Forelimb muscle (tissue), 1 donor: ENCODE data around the gene PUSL1. TPM values are rescaled to one million over a fixed set of nuclear protein-coding genes. Genes with fewer than 3 reads are reported as not detected.
"Not testable (repeated sequence)": the region's sequence is repeated elsewhere in the genome, so short reads cannot be mapped to it uniquely, and the experiment has no call there.

Experiments
- DNase-seq: peaks from one replicate; pipeline ENCODE4 v3.0.0-alpha.2; 2013; ENCODE audit warnings: low read depth
- polyA plus RNA-seq: library from polyadenylated mRNA; unstranded; fragments of 120-200 nt; gene quantifications from one replicate; pipeline ENCODE4 v1.2.1, GENCODE V29; 2013; ENCODE audit not compliant: insufficient read length

Gene PUSL1
- polyA plus RNA-seq, 1 donor, result 5.9 TPM

DNA sequence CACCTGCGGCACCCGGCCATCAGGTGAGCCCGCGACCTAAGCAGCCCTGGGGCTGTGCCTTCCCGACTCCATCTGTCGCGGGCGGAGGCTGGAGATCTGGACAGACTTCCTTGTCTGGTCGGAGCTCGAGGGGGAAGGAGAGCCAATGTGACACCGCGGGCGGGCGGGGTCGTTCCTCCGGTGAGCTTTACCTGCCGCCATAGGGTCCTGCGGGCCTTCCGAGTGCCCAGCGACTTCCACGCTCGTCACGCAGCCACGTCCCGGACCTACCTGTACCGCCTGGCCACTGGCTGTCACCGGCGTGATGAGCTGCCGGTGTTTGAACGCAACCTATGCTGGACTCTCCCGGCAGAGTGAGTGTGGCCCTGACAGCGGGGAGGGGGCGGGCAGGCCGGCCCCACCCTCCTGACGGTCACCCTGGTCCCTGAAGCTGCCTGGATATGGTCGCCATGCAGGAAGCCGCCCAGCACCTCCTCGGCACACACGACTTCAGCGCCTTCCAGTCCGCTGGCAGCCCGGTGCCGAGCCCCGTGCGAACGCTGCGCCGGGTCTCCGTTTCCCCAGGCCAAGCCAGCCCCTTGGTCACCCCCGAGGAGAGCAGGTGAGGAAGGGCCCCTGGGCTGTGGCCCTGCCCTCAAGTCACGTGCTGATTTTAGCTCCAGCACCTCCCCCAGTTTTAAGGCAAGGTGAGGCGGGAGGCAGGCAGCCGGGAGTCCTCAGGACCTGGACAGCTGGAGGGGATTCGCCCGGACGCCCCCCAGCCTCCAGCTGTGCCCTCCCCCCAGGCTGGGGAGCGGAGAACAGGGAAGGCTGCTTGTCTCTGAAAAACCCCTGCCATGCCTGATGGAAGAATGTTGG lies 1.1 kb downstream of the PUSL1 start:
- DNase-seq, result no peak

DNA sequence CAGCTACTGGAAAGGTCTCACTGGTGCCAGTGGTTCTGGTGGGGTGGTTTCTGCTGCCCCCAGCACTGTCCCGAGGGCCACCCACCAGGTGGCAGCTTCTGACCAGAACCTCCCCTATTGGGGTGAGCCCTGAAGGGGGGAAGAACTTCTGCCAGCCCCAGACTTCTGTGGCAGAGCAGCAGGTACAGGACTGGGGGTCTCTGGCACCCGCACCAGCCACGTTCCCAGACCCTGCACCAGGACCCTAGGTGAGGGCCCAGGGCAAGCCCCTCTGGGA lies 1.6 kb downstream of the PUSL1 start:
- no peak for DNase-seq

DNA sequence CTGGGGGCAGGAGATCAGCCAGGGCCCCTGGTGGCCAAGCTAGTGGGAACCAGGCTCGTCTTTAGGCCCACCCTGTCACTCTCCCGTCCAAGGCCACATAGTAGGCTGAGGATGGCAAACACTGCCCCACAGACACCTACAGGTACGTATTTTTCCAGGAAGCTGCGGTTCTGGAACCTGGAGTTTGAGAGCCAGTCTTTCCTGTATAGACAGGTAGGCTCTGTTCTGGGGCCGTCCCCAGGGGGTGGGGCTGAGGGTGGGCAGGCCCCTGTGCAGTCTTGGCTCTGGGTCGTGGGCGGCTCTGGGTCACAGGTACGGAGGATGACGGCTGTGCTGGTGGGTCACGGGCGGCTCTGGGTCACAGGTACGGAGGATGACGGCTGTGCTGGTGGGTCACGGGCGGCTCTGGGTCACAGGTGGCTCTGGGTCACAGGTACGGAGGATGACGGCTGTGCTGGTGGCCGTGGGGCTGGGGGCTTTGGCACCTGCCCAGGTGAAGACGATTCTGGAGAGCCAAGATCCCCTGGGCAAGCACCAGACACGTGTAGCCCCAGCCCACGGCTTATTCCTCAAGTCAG lies 2.2 kb downstream of the PUSL1 start:
- DNase-seq, result no peak

DNA sequence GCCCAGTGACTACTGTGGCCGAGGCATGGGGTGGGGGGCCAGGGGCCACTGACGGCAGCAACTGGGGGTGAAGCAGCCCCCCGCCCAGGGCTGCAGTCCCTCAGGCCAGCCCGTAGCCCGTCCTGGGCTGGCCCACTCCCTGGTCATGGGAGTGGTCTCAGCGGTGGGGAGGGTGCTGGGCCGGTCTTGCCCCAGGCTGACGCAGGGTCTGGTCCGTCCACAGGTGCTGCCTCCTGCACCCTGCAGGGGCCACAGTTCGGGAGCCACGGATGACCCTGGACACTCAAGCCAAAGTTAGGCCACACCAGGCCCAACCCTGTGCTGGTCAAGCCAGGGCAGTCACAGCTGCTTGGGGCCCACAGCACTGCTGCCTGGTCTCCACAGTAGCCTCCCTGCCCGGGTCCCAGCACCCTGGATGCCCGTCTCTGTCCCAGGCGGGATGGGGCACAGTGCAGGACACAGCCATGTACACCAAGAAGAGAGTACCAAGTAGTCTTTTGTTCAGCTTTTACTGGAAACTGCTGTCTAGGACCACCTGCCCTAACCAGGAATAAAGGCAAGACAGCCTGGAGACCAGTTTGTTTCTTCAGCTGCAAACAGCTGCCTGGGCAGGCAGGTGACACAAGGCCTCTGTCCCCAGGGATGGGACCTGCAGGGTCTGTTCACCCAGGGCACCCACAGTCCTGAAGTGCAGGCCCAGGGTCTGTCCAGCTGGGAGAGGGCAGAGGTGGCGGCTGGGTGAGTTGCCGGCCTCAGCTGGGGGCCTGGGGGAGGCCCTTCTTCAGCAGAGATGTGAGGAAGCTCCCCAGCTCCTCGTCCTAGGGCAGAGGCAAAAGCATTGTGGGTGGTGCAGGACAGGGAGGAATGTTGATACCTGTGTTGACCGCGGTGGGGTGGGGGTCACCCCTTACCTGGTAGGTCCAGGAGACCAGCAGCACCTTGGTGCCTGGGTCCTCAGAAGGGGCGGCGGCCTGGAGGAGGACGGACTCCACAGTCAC lies 3.0 kb downstream of the PUSL1 start:
- no peak for DNase-seq

DNA sequence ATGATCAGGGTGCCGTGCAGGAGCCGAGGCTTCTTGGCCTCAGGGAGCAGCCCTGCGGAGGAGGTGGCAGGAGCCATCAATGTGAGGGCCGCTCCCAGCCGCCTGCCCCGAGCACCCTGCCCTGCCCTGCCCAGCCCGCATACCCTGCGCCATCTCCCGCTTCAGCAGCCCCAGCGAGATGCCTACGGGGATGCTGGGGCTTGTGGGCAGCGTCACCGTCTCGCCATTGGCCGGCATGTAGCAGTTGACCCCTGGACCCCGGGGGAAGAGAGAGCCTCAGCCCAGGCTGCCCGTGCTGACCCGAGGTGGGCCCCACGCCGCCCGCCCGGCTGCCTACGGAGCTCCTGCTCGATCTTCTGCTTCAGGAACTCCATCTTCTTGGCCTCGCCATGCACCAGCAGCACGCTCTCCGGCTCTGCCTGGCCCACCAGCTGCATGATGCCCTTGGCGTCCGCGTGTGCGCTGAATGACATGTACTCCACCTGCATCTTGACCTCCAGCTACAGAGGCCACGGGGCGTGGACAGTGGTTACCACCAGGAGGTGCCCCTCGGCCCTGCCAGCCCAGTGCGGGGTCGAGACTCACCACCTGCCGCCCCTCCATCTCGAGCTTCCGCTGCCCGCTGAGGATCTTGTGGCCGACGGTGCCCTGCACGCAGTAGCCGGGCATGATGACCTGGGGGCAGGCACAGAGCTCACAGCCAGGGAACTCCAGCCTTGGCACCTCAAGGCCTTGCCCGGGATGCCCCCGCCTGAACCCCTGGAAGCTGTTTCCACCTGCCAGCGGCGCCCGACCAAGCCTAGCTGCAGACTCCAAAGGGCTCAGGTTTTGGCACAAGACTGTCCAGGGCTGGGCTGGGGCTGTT lies 4.3 kb downstream of the PUSL1 start:
- no peak for DNase-seq

DNA sequence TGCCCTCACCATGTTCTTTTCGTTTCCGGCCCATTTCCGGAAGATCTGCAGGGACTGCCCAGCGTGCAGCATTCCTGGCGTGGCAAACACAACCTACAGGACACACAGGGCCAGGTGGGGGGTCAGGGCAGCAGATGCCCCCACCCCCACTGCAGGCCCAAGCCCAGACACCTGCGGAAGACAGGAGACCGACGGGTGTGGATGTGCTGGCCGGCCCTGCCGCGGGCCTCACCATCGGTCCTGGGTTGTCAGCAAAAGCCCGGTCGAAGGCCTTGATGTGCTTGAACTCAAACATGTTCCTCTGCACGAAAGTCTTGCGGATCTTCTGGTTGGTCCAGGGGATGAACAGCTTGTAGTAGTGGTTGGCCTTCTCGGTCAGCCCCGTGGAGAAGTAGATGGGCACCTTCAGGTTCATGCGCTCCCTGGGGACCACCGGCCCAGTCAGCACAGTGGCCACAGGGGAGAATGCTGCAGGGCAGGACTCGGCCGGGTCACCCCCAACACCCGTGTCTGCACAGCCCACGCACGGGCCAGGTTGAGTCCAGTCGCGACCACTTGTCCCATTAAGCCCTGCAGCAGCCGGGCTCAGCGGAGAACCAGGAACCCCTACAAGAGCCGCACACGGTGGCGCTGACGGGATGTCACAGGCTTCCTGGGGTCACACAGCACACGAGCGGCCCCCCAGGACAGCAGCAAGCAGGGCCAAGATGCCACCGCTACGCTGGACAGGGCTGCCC lies 5.3 kb downstream of the PUSL1 start:
- DNase-seq, result no peak

DNA sequence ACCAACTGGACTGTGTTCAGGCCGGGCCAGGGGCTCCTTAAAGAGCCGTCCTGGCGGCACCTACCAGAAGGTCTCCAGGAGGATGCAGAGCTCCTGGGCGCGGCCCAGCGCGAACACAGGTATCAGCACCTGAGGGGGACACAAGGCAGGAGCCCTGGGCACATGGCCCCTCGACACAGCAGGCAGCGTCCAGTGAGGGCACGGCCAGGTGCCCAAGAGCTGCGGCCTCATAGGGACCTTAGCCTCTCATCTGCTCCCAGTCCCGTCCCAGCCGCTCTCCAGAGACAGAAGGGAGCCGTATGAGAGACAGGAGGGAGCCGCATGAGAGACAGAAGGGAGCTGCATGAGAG lies 5.8 kb downstream of the PUSL1 start:
- no peak for DNase-seq

DNA sequence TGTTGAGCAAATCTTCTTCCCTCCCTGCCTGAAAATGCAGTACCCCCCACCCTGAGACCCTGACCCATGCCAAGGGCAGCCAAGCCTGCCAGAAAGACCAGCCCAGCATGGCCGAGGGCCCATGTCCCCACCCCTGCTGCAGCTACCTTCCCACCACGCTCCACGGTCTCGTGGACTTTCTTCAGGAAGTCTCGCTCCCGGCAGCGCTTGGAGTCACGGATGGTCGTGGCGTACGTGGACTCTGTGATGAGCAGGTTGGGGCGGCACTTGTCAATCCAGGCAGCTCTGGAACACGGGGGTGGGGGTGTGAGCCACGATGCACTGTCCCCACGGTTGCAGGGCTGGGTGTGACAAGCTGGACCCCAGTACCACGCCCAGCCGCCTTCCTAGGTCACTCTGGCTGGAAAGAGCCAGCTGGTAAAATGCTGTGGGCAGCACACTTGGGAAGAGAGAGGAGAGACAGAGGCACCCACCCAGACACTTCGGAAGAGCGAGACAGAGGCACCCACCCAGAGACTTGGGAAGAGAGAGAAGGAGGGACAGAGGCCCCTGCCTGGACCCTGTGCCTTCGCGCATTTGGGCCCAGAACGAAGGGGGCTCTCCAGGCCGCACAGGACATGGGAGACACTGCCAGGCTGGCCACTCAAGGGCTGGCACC lies 6.4 kb downstream of the PUSL1 start:
- no peak for DNase-seq

DNA sequence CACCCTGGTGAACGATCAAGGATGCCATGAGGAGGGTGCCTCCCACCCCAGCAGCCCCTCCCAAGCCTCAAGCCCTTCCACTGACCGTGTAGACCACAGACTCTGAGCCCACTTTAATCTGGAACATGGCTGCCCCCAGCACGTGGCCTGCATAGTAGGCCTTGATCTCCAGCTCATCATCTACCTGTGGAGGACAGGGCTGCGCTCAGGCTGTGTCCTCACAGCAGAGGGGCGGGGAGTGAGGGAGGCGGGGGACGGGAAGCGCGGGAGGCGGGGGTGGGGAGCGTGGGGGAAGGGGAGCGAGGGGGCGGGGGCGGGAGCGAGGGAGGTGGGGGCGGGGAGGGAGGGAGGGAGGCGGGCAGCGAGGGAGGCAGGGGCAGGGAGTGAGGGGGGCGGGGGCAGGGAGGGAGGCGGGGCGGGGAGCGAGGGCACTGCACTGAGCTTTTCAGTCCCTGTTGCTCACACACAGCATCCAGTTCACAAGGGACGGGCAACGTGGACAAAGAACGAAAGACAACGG lies 7.1 kb downstream of the PUSL1 start:
- DNase-seq, result no peak

DNA sequence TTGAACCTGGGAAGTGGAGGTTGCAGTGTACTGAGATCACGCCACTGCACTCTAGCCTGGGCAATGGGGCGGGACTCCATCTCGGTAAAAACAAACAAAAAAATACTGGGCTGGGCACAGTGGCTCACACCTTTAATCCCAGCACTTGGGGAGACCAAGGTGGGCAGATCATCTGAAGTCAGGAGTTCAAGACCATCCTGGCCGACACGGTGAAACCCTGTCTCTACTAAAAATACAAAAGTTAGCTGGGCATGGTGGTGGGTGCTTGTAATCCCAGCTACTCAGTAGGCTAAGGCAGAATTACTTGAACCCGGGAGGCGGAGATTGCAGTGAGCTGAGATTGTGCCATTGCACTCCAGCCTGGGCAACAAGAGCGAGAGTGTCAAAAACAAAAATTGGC lies 7.8 kb downstream of the PUSL1 start:
- DNase-seq, result not testable (repeated sequence)

DNA sequence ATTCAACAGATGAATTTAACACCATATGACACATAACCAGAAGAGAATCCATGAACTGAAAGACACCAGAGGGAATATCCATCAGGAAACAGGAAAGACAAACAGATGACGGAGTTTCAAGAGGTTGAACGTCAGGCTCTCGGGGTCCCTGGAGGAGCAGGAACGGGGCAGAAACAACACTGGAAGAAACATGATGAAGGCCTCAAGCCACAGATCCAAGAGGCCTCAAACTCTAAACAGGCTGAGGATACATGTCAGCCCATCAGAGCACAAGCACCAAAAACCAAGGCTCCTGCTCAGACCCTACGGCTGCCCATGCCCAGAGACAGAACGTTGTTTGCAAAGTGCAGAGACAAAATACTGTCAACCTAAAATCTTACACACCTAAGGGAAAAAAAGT lies 9.0 kb downstream of the PUSL1 start:
- DNase-seq, result no peak

DNA sequence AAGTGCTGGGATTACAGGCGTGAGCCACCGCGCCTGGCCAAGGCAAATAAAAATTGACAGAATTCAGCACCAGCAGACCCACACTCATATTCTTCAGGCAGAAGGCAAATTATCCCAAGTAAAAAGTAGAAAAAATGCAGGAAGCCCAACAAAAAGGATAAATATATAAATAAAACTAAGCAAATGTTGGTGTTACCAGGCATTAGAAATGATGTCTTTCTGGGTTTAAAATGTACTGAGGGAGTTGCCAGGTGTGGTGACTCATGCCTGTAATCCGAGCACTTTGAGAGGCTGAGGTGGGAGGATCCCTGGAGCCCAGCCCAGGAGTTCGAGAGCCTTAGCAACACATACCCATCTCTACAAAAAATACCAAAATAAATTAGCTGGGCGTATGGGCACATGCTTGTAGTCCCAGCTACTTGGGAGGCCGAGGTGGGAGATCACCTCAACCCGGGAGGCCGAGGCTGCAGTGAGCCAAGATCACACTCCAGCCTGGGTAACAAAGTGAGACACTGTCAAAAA lies 9.8 kb downstream of the PUSL1 start:
- DNase-seq, result no peak

DNA sequence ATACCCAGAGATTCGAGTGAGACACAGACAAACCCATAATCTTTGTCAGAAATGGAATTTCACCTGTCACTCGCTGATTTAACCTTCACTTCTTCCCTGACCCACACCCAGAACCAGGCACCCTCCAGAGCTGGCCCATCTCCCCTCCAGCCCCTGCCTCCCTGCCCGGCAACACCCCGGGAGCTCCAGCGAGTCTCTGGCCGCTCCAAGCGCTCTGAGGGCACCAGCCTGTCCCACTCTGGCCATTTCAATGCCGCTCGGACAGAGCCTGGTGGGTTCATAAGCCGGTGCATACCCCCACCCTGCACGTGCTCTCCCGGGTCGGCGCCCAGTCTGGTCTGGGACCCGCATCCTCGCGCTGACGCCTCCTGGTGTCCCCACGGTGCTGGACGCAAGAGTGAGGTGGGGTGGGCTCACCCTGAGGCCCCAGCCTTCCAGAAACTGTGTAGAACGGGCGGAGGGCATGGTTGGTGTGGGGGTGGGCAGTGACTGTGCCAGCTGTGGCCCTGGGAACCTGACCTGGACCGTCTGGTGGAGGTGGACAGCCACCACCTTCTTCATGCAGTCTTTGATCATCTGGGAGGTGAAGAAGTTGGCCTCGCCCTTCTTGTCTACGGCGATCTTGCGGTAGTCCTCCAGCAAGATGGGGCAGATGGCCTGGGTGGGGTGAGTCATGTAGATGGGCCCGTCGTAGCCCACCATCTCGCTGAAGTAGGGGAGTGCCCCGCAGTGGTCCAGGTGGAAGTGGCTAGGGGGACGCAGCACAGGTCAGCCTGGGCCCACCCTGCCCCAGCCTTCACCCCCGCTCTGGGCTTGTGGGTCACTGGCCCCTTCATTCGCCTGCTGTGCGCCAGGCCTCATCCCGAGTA lies 10.6 kb downstream of the PUSL1 start:
- no peak for DNase-seq

DNA sequence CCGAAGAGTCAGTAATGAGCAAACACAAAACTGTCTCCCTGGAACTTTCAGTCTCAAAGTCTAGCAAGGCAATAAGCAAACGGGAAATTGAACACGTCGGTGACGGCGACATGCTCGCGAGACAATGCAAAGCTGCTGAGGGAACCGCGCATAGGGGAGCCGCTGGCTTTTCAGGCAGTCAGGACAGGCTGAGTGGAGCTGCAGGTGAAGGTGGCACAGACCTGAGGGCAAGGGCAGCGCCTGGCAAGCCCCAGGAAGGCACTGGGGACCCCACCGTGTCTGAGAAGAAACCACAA lies 11.2 kb downstream of the PUSL1 start:
- DNase-seq, result no peak

DNA sequence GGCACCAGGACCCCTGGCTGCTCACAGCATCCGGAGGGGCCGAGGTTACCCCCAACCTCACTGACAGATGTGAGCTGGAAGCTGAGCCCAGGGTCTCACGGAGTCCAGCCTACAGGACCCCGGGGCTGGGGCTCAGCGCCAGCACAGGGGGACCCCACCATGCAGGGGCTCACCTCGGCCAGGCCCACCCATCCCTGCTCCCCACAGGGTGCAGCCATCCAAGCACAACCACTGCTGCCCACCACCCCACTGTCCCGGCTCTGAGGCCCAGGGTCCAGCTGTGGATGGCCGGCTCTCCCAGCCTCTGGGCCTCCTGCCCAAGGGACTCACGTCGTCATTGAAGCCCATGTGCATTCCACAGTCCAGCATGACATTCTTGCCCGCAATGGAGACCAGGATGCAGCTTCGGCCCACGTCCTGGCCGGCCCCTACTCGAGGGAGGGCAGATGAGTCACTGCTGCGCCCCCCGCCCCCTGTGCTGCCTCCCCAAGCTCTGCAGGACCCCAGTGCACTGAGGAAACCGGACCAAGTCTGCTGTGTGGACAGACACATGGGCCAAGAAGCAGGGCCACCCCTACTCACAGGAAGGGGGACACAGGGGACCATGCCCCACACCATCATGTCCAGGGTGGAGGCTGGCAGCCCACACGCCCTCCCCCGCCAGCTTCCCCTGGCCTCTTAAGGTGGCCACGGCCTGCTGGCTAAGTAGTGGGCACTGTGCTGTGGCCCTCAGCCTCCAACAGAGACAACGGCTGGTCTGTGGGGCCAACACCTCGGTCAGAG lies 12.5 kb downstream of the PUSL1 start:
- DNase-seq, result no peak

DNA sequence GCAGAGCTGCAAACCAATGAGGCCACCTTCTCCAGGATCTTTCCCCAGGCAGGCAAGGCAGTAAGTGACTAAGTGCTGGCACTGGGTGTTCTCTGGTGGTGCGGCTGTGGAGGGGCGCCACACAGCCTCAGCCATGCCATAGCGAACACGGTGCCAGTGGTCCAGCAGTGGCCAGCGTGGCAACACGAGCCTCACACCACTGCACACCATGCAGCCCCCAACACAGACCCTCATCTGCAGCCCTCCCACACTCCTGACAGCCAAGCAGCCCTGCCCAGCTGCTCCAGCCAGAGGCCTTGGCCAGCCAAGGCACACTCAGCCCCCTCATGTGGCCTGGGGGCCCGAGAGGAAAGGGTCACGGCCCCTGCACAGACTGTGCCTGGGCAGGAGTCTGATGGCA lies 13.1 kb downstream of the PUSL1 start:
- DNase-seq, result no peak

DNA sequence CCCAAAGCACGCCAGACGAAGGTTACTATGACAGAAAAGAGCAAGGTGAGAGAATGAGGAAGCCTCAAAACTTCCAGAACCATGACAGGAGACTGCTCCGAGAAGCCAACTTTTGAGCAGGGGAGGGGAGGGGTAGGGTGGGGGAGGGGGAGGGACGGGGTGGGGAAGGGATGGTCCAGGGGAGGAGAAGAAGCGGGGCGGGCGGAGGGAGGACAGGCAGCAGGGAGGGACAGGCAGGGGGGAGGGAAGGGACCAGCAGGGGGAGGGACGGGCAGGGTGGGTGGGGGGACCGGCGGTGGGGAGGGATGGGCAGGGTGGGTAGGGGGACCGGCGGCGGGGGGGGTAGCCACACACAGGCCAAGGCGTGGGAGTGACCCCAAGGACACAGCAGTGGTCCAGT lies 14.0 kb downstream of the PUSL1 start:
- no peak for DNase-seq

DNA sequence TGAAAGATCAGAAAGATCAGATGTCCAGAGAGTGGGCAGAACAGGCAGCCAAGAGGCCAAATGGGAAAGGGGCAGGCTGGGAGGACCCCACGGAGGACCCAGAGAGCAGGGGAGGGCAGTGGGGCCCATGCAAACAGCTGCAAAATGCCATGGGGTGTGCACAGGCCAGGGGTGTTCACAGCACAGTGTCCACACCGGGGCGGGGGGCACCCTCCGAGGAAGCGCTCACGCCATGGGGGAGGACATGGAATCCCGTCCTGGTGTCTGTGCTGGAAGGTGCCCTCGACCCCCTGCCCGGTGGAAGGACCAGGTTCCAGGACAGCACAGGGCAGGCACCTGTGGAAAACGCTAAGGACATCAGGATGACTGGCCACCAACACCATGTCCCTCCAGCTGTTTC lies 14.6 kb downstream of the PUSL1 start:
- no peak for DNase-seq
